K562 (cell line): ENCODE results near the gene LSR. TPM values are rescaled to one million over a fixed set of nuclear protein-coding genes. Genes with fewer than 3 reads are reported as not detected.

Experiments used
- ARID1B ChIP-seq: fragments of 450-650 bp; IDR thresholded peaks from 2 replicates; pipeline ENCODE4 v1.6.1; 2016; ENCODE audit warnings: antibody characterized with exemption, mild to moderate bottlenecking, inconsistent platforms
- BRCA1 ChIP-seq, 2 experiments: fragments of 450-650 bp in 1 of 2; sonication (generic) in 1 of 2; formaldehyde crosslinking in 1 of 2; IDR thresholded peaks; 2 replicates each; pipeline versions ENCODE4 v1.5.0 to v1.6.1; 2017 to 2020; ENCODE audit warnings: mild to moderate bottlenecking in 1 of 2, missing genetic modification reagents in 1 of 2
- BRF1 ChIP-seq: IDR thresholded peaks from 3 replicates; pipeline ENCODE4 v1.6.1; 2011; ENCODE audit warnings: borderline replicate concordance, mild to moderate bottlenecking; ENCODE audit not compliant: insufficient read length; ENCODE audit errors: extremely low read depth
- CCAR2 ChIP-seq: fragments of 200-400 bp; formaldehyde crosslinking; IDR thresholded peaks from 2 replicates; pipeline ENCODE4 v1.6.1; 2017; ENCODE audit warnings: mild to moderate bottlenecking, low read depth, low read length
- FUS ChIP-seq: fragments of 200-400 bp; formaldehyde crosslinking; optimal IDR thresholded peaks from 2 replicates; pipeline ENCODE3; 2017; ENCODE audit warnings: low read depth, low read length
- MAFG ChIP-seq: fragments of 450-650 bp; conservative IDR thresholded peaks from 2 replicates; pipeline ENCODE4 v1.6.1; 2016; ENCODE audit warnings: missing genetic modification characterization, missing compliant biosample characterization
- MITF ChIP-seq: IDR thresholded peaks from 2 replicates; pipeline ENCODE4 v1.6.1; 2014; ENCODE audit warnings: antibody characterized with exemption
- MTF1 ChIP-seq: fragments of 250-450 bp; sonication (Bioruptor Pico); IDR thresholded peaks from 2 replicates; pipeline ENCODE4 v1.9.0; 2021; ENCODE audit warnings: moderate library complexity, mild to moderate bottlenecking, inconsistent platforms, borderline replicate concordance
- PTTG1 ChIP-seq: fragments of 450-650 bp; IDR thresholded peaks from 2 replicates; pipeline ENCODE4 v1.6.1; 2016; ENCODE audit warnings: low read depth, mild to moderate bottlenecking, missing genetic modification characterization, missing compliant biosample characterization
- REST ChIP-seq, 2 experiments: fragments of 450-650 bp; formaldehyde crosslinking in 1 of 2; IDR thresholded peaks; 2 replicates each; pipeline versions ENCODE4 v1.4.0 to v1.6.1; 2014 to 2020; ENCODE audit warnings: mild to moderate bottlenecking in 2 of 2, borderline replicate concordance in 1 of 2, low read depth in 1 of 2
- TFAM ChIP-seq: fragments of 250-450 bp; sonication (Bioruptor Pico); conservative IDR thresholded peaks from 2 replicates; pipeline ENCODE4 v1.5.0; 2021; ENCODE audit warnings: mild to moderate bottlenecking, moderate library complexity
- ZC3H4 ChIP-seq: sonication (generic); formaldehyde crosslinking; IDR thresholded peaks from 2 replicates; pipeline ENCODE4 v1.9.0; 2021; ENCODE audit warnings: missing genetic modification reagents, borderline replicate concordance
- ZFPM2 ChIP-seq: fragments of 250-450 bp; sonication (Bioruptor Pico); IDR thresholded peaks from 2 replicates; pipeline ENCODE4 v1.5.1; 2022; ENCODE audit warnings: mild to moderate bottlenecking
- ZNF12 ChIP-seq: sonication (generic); formaldehyde crosslinking; IDR thresholded peaks from 2 replicates; pipeline ENCODE4 v1.4.0; 2020; ENCODE audit warnings: mild to moderate bottlenecking, missing genetic modification reagents
- ZNF239 ChIP-seq: fragments of 250-450 bp; sonication (Bioruptor Pico); IDR thresholded peaks from 2 replicates; pipeline ENCODE4 v1.4.0; 2020; ENCODE audit warnings: mild to moderate bottlenecking
- ZNF639 ChIP-seq, 2 experiments: fragments of 200-800 bp in 1 of 2; sonication (Bioruptor generic) in 1 of 2; sonication (generic) in 1 of 2; formaldehyde crosslinking in 1 of 2; IDR thresholded peaks in 1 of 2; conservative IDR thresholded peaks in 1 of 2; 2 replicates each; pipeline versions ENCODE4 v1.5.0 to v1.6.1; 2016 to 2020; ENCODE audit warnings: missing compliant biosample characterization in 1 of 2, missing genetic modification characterization in 1 of 2, missing genetic modification reagents in 1 of 2
- ZNF75A ChIP-seq: fragments of 450-650 bp; formaldehyde crosslinking; IDR thresholded peaks from 2 replicates; pipeline ENCODE4 v1.4.0; 2020; ENCODE audit warnings: mild to moderate bottlenecking
- polyA plus RNA-seq, 8 experiments: library from polyadenylated mRNA; depleted of rRNA in 4 of 8; stranded (reverse) in 5 of 8; unstranded in 3 of 8; fragments of >200 nt; fragmentation: Nextera tagmentation in 2 of 8; fragmentation: Illumina TruSeq in 1 of 8; extraction: Ambion mirVana in 2 of 8; extraction: Trizol in 1 of 8; gene quantifications; 2 replicates each; pipeline versions ENCODE4 v1.2.1 to v1.2.3, GENCODE V29; 2011 to 2014; ENCODE audit warnings: inconsistent platforms in 1 of 8, missing spikeins in 1 of 8
- total RNA-seq, 7 experiments: library from RNA; depleted of rRNA in 6 of 7; stranded (reverse); fragments of >200 nt in 6 of 7; fragmentation: Illumina TruSeq in 2 of 7; extraction: Trizol in 2 of 7; gene quantifications; 2 replicates each; pipeline versions ENCODE4 v1.2.1 to v1.2.3, GENCODE V29; 2011 to 2021; ENCODE audit warnings: low replicate concordance in 1 of 7

LSR gene
- total and polyA plus RNA-seq, 9 of the 15 experiments (the other 6 are each of a cell fraction or from before 2014, with no cell fraction given) = 0.44 to 87.9 (median 28.0) TPM

- TF ChIP-seq REST (IDR thresholded peaks at IDR 0.05; ENCODE audit: borderline replicate concordance) (peak; percentile 65), REST (CRISPR knock-in tag; IDR thresholded peaks at IDR 0.05; ENCODE audit: low read depth) (no peak), FUS (no peak), ZNF12 (CRISPR knock-in tag) (no peak), ARID1B (no peak), ZFPM2 (CRISPR knock-in tag) (no peak), MITF (no peak; the same call in 1 of the 2 replicates), PTTG1 (tag) (no peak), BRCA1 (IDR thresholded peaks at IDR 0.05) (no peak), BRCA1 (CRISPR knock-in tag; IDR thresholded peaks at IDR 0.05) (no peak), TFAM (CRISPR knock-in tag) (no peak), MTF1 (no peak), MAFG (no peak), CCAR2 (no peak), ZNF239 (CRISPR knock-in tag) (no peak), ZNF75A (CRISPR knock-in tag) (no peak), ZC3H4 (CRISPR knock-in tag) (no peak), ZNF639 (CRISPR knock-in tag; conservative IDR thresholded peaks at IDR 0.05 in 1 of 2, IDR thresholded peaks at IDR 0.05 in 1 of 2) (no peak), BRF1 (no peak)
Measured at GRCh38 chr19:35269438-35270117, 20.8 kb downstream of the LSR start (continued).
